ENCODE results near the gene CCDC127. TPM values are rescaled to one million over a fixed set of nuclear protein-coding genes. Genes with fewer than 3 reads are reported as not detected.
"Not testable (repeated sequence)": the region's sequence is repeated elsewhere in the genome, so short reads cannot be mapped to it uniquely, and the experiment has no call there.

CCDC127 gene
- total and polyA plus RNA-seq, 2 donors = 3.4 to 3.9 TPM

DNA sequence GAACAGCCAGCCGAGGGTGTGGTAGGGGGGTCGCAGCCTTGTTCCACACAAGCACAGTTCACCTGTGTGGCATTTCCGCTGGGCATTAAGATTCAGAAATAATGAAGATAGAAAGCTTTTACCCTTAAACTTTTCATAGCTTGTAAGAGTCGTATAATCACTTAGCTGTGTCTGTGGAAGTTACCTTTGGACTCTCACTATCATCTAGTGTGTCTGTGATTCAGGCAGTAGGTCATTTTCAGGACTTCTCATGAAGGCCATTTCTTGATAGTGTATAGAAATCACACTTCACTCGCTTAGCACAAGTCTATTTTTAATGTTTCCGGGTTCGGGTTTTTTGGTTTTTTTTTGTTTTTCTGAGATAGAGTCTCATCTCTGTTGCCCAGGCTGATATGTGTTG is 37.2 kb upstream of the CCDC127 start:
- not testable (repeated sequence) for H3K27ac ChIP-seq (ENCODE audit: low read depth in 1 of 2, low read length in 1 of 2); DNase-seq (ENCODE audit: low read depth in 6 of 9, low spot score in 9 of 9); H3K27me3 ChIP-seq (ENCODE audit: control insufficient read depth in 2 of 2, insufficient read depth in 1 of 2, low read length in 1 of 2); H3K4me1 ChIP-seq (ENCODE audit: control insufficient read depth in 2 of 2, insufficient read depth in 2 of 2, low read length in 2 of 2); H3K4me3 ChIP-seq (ENCODE audit: low read length in 2 of 2); H3K9me3 ChIP-seq (ENCODE audit: control insufficient read depth in 2 of 2, insufficient read depth in 1 of 2, low read length in 1 of 2)
- H3K36me3 ChIP-seq (ENCODE audit: control insufficient read depth in 2 of 2, insufficient read depth in 2 of 2, low read length in 1 of 2) = peaks cover 35 to 45% of the 10 kb centered on the region in 2 donors
- WGBS = 99% methylated on average over 7 of the region's 7 CpGs

- not testable (repeated sequence) for H3K27me3 ChIP-seq (ENCODE audit: control insufficient read depth in 2 of 2, insufficient read depth in 1 of 2, low read length in 1 of 2); H3K4me3 ChIP-seq (ENCODE audit: low read length in 2 of 2); H3K27ac ChIP-seq (ENCODE audit: low read depth in 1 of 2, low read length in 1 of 2); DNase-seq (ENCODE audit: low read depth in 6 of 9, low spot score in 9 of 9); H3K4me1 ChIP-seq (ENCODE audit: control insufficient read depth in 2 of 2, insufficient read depth in 2 of 2, low read length in 2 of 2); H3K9me3 ChIP-seq (ENCODE audit: control insufficient read depth in 2 of 2, insufficient read depth in 1 of 2, low read length in 1 of 2)
- WGBS = 97% methylated on average over 13 of the region's 15 CpGs
- peaks cover 35 to 45% of the 10 kb centered on the region in 2 donors for H3K36me3 ChIP-seq (ENCODE audit: control insufficient read depth in 2 of 2, insufficient read depth in 2 of 2, low read length in 1 of 2)
Observed at GRCh38 chr5:254322-254721, 36.4 kb upstream of the CCDC127 start.

- Histone ChIP-seq H3K27ac (ENCODE audit: low read depth in 1 of 2, low read length in 1 of 2) (no peak overlapping the region), H3K36me3 (ENCODE audit: control insufficient read depth in 2 of 2, insufficient read depth in 2 of 2, low read length in 1 of 2) (peaks cover 43 to 49% of the 10 kb centered on the region in 2 donors)
Observed at GRCh38 chr5:252546-252945, 34.6 kb upstream of the CCDC127 start.

GRCh38 chr5:251975-252374 is 34.0 kb upstream of the CCDC127 start:
- peaks cover 40 to 44% of the 10 kb centered on the region in 2 donors for H3K36me3 ChIP-seq (ENCODE audit: control insufficient read depth in 2 of 2, insufficient read depth in 2 of 2, low read length in 1 of 2)
- WGBS = 85% methylated on average over 11 of the region's 11 CpGs

More at GRCh38 chr5:252546-252945, 34.6 kb upstream of the CCDC127 start:
- no peaks in the 10 kb centered on the region for H3K4me1 ChIP-seq (ENCODE audit: control insufficient read depth in 2 of 2, insufficient read depth in 2 of 2, low read length in 2 of 2)
- no peak for DNase-seq (ENCODE audit: low read depth in 6 of 9, low spot score in 9 of 9)
- no peak overlapping the region for H3K4me3 ChIP-seq (ENCODE audit: low read length in 2 of 2)
- H3K9me3 ChIP-seq (ENCODE audit: control insufficient read depth in 2 of 2, insufficient read depth in 1 of 2, low read length in 1 of 2) = peaks cover 0 to 2% of the 10 kb centered on the region in 2 donors
- WGBS = 83% methylated on average over 10 of the region's 10 CpGs
- H3K27me3 ChIP-seq (ENCODE audit: control insufficient read depth in 2 of 2, insufficient read depth in 1 of 2, low read length in 1 of 2) = no peaks in the 10 kb centered on the region

DNA sequence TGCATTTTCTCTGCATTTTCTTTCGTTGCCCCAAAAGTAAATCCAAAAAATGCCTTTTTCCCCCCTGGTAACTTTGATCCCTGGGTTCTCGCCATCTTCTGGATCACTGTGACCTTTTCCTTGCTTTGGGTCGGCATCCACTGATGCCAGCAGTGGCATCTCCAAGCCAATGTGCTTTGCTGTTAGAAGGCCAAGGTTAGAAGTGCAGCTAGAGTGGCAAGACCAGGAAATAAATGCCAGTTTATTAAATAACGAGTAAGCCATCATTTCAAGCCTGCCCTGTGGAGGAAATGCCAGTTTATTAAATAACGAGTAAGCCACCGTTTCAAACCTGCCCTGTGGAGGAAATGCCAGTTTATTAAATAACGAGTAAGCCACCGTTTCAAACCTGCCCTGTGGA is 33.6 kb upstream of the CCDC127 start:
- peaks cover 38 to 40% of the 10 kb centered on the region in 2 donors for H3K36me3 ChIP-seq (ENCODE audit: control insufficient read depth in 2 of 2, insufficient read depth in 2 of 2, low read length in 1 of 2)
- WGBS = 83% methylated on average over 8 of the region's 8 CpGs
- H3K9me3 ChIP-seq (ENCODE audit: control insufficient read depth in 2 of 2, insufficient read depth in 1 of 2, low read length in 1 of 2); H3K27ac ChIP-seq (ENCODE audit: low read depth in 1 of 2, low read length in 1 of 2); DNase-seq (ENCODE audit: low read depth in 6 of 9, low spot score in 9 of 9); H3K4me1 ChIP-seq (ENCODE audit: control insufficient read depth in 2 of 2, insufficient read depth in 2 of 2, low read length in 2 of 2); H3K4me3 ChIP-seq (ENCODE audit: low read length in 2 of 2); H3K27me3 ChIP-seq (ENCODE audit: control insufficient read depth in 2 of 2, insufficient read depth in 1 of 2, low read length in 1 of 2): not testable (repeated sequence)

More at GRCh38 chr5:251975-252374, 34.0 kb upstream of the CCDC127 start:
- H3K27ac ChIP-seq (ENCODE audit: low read depth in 1 of 2, low read length in 1 of 2); H3K4me1 ChIP-seq (ENCODE audit: control insufficient read depth in 2 of 2, insufficient read depth in 2 of 2, low read length in 2 of 2); H3K9me3 ChIP-seq (ENCODE audit: control insufficient read depth in 2 of 2, insufficient read depth in 1 of 2, low read length in 1 of 2); DNase-seq (ENCODE audit: low read depth in 6 of 9, low spot score in 9 of 9); H3K27me3 ChIP-seq (ENCODE audit: control insufficient read depth in 2 of 2, insufficient read depth in 1 of 2, low read length in 1 of 2); H3K4me3 ChIP-seq (ENCODE audit: low read length in 2 of 2): not testable (repeated sequence)

GRCh38 chr5:251016-251415 is 33.1 kb upstream of the CCDC127 start:
- peaks cover 34 to 39% of the 10 kb centered on the region in 2 donors for H3K36me3 ChIP-seq (ENCODE audit: control insufficient read depth in 2 of 2, insufficient read depth in 2 of 2, low read length in 1 of 2)
- DNase-seq (ENCODE audit: low read depth in 6 of 9, low spot score in 9 of 9); H3K4me3 ChIP-seq (ENCODE audit: low read length in 2 of 2); H3K9me3 ChIP-seq (ENCODE audit: control insufficient read depth in 2 of 2, insufficient read depth in 1 of 2, low read length in 1 of 2); H3K27ac ChIP-seq (ENCODE audit: low read depth in 1 of 2, low read length in 1 of 2); H3K4me1 ChIP-seq (ENCODE audit: control insufficient read depth in 2 of 2, insufficient read depth in 2 of 2, low read length in 2 of 2); H3K27me3 ChIP-seq (ENCODE audit: control insufficient read depth in 2 of 2, insufficient read depth in 1 of 2, low read length in 1 of 2): not testable (repeated sequence)
- 97% methylated on average over 9 of the region's 12 CpGs for WGBS

DNA sequence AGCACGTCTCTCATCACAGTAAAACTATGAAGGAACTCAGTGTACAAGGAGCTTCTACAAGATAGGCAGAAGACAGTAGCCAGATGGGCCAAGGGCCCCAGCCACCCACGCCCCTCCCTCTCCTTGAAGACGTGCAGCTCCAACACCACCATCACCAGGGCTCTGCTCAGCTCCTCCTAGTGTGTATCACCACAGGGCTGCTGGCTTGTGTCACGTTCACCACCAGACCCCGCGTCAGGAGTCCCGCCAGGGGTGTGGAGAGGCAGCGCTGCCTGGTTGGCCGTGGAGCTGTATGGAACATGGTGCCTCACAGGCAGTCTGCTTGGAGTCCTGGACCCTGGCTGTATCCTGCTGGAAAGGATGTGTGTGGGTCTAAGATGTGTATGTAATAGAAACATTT is 32.4 kb upstream of the CCDC127 start:
- H3K27ac ChIP-seq (ENCODE audit: low read depth in 1 of 2, low read length in 1 of 2); H3K4me3 ChIP-seq (ENCODE audit: low read length in 2 of 2); H3K27me3 ChIP-seq (ENCODE audit: control insufficient read depth in 2 of 2, insufficient read depth in 1 of 2, low read length in 1 of 2); DNase-seq (ENCODE audit: low read depth in 6 of 9, low spot score in 9 of 9); H3K9me3 ChIP-seq (ENCODE audit: control insufficient read depth in 2 of 2, insufficient read depth in 1 of 2, low read length in 1 of 2); H3K4me1 ChIP-seq (ENCODE audit: control insufficient read depth in 2 of 2, insufficient read depth in 2 of 2, low read length in 2 of 2): not testable (repeated sequence)
- peaks cover 34 to 41% of the 10 kb centered on the region in 2 donors for H3K36me3 ChIP-seq (ENCODE audit: control insufficient read depth in 2 of 2, insufficient read depth in 2 of 2, low read length in 1 of 2)
- 83% methylated on average over 6 of the region's 9 CpGs for WGBS

DNA sequence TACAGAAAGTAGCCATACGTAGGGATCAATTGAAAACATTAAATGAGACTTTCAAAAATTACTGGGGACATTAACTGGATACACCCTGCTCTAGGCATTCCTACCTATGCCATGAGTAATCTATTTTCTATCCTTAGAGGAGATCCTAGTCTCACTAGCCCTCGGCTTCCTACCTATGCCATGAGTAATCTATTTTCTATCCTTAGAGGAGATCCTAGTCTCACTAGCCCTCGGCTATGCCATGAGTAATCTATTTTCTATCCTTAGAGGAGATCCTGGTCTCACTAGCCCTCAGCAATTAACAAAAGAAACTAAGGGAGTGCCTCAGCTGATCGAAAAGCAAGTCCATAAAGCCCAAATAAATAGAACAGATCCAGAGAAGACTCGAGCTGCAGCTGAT is 27.8 kb upstream of the CCDC127 start:
- peaks cover 35 to 39% of the 10 kb centered on the region in 2 donors for H3K36me3 ChIP-seq (ENCODE audit: control insufficient read depth in 2 of 2, insufficient read depth in 2 of 2, low read length in 1 of 2)
- H3K4me1 ChIP-seq (ENCODE audit: control insufficient read depth in 2 of 2, insufficient read depth in 2 of 2, low read length in 2 of 2); H3K9me3 ChIP-seq (ENCODE audit: control insufficient read depth in 2 of 2, insufficient read depth in 1 of 2, low read length in 1 of 2); DNase-seq (ENCODE audit: low read depth in 6 of 9, low spot score in 9 of 9); H3K4me3 ChIP-seq (ENCODE audit: low read length in 2 of 2); H3K27me3 ChIP-seq (ENCODE audit: control insufficient read depth in 2 of 2, insufficient read depth in 1 of 2, low read length in 1 of 2); H3K27ac ChIP-seq (ENCODE audit: low read depth in 1 of 2, low read length in 1 of 2): not testable (repeated sequence)
- 99% methylated on average over 5 of the region's 5 CpGs for WGBS

DNA sequence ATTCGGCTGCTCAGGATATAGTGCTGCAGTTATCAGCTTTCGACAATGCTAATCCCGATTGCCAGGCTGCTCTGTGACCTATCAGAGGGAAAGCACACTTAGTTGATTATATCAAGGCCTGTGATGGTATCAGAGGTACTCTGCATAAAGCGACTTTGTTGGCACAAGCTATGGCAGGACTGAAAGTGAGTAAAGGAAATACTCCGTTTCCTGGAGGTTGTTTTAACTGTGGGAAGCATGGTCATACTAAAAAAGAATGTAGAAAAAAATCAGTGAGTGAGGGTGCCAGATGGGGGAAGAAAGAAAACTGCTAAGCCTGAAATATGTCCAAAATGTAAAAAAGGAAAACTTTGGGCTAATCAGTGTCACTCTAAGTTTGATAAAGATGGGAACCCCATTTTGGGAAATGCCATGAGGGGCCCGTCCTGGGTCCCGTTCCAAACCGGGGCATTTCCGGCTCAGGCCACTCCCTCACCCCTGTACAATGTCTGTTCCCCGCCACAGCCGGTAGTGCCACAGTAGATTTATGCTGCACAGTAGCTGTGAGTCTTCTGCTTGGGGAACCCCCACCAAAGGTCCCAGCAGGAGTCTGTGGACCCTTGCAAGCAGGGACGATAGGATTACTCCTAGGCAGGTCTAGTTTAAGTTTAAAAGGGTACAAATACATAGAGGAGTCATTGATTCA is 25.9 kb upstream of the CCDC127 start:
- 29% methylated on average over 12 of the region's 12 CpGs for WGBS

More for the DNA sequence above, 25.9 kb upstream of the CCDC127 start:
- H3K4me1 ChIP-seq (ENCODE audit: control insufficient read depth in 2 of 2, insufficient read depth in 2 of 2, low read length in 2 of 2); H3K27ac ChIP-seq (ENCODE audit: low read depth in 1 of 2, low read length in 1 of 2); H3K4me3 ChIP-seq (ENCODE audit: low read length in 2 of 2); H3K27me3 ChIP-seq (ENCODE audit: control insufficient read depth in 2 of 2, insufficient read depth in 1 of 2, low read length in 1 of 2); H3K9me3 ChIP-seq (ENCODE audit: control insufficient read depth in 2 of 2, insufficient read depth in 1 of 2, low read length in 1 of 2); DNase-seq (ENCODE audit: low read depth in 6 of 9, low spot score in 9 of 9): not testable (repeated sequence)
- H3K36me3 ChIP-seq (ENCODE audit: control insufficient read depth in 2 of 2, insufficient read depth in 2 of 2, low read length in 1 of 2) = peaks cover 45 to 53% of the 10 kb centered on the region in 2 donors

Data from thymus (tissue), 11 donors.